Nephron (organoid): ENCODE results near the gene SRGAP3.

Experiments used
- H3K27ac Mint-ChIP-seq, 3 experiments: 2 replicates each; pipeline ENCODE4 v1.8.0; 2020; ENCODE audit warnings: mixed read lengths in 3 of 3, mild to moderate bottlenecking in 2 of 3, moderate library complexity in 1 of 3
- H3K27me3 Mint-ChIP-seq: 2 replicates; pipeline ENCODE4 v1.8.0; 2021; ENCODE audit warnings: low read depth, mild to moderate bottlenecking, moderate library complexity, mixed read lengths
- H3K36me3 Mint-ChIP-seq: 2 replicates; pipeline ENCODE4 v1.8.0; 2020; ENCODE audit warnings: low read depth, mixed read lengths
- H3K4me1 Mint-ChIP-seq: 2 replicates; pipeline ENCODE4 v1.8.0; 2020; ENCODE audit warnings: mixed read lengths
- H3K4me3 Mint-ChIP-seq, 3 experiments: 2 replicates each; pipeline ENCODE4 v1.8.0; 2020; ENCODE audit warnings: mild to moderate bottlenecking in 3 of 3, mixed read lengths in 3 of 3, moderate library complexity in 2 of 3
- H3K9me3 Mint-ChIP-seq: 2 replicates; pipeline ENCODE4 v1.8.0; 2020; ENCODE audit warnings: mixed read lengths
- TF ChIP-seq, protein P1 (sequence below), 3 experiments: fragments of 200-600 bp; sonication (generic); IDR thresholded peaks; one replicate each; pipeline ENCODE4 v1.5.0; 2021; ENCODE audit warnings: antibody characterized with exemption in 3 of 3; ENCODE audit not compliant: unreplicated experiment in 3 of 3

SRGAP3 gene

DNA sequence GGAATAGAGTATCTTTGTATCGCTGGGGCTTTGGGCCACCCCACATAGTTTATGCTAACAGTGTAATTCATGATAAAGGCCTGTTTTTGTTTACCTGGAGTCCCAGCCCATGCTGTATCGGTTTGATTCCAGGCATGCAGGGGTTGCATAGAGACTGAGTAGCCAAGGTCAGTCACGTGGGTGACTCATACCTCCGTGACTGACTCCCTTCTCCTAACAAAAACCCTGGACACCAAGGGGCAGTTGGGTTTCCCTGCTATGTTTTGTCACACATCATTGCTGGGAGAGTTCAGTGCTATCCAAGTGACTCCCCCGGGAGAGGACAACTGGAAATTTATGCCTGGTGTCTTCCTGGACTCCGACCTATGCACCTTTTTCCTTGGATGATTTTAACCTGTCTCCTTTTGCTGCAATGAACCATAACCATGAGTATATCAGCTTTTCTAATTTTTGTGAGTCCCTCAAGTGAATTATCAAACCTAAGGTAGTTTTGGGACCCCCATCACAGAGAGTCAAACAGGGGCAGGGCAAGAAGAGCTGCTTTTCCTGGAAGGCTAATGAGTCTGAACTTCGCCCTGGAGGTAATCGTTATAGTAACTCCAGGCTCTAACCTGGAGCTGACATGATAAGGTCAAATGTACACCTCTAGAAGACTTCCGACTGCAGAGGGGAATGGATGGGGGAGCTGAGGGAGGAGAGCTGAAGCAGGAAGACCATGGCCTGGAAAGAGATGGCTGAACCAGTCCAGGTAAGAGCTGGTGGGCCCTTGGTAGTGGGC, 57.0 kb downstream of the SRGAP3 start:
- no peak overlapping the region for H3K4me3 Mint-ChIP-seq
- TF ChIP-seq, protein P1, sequence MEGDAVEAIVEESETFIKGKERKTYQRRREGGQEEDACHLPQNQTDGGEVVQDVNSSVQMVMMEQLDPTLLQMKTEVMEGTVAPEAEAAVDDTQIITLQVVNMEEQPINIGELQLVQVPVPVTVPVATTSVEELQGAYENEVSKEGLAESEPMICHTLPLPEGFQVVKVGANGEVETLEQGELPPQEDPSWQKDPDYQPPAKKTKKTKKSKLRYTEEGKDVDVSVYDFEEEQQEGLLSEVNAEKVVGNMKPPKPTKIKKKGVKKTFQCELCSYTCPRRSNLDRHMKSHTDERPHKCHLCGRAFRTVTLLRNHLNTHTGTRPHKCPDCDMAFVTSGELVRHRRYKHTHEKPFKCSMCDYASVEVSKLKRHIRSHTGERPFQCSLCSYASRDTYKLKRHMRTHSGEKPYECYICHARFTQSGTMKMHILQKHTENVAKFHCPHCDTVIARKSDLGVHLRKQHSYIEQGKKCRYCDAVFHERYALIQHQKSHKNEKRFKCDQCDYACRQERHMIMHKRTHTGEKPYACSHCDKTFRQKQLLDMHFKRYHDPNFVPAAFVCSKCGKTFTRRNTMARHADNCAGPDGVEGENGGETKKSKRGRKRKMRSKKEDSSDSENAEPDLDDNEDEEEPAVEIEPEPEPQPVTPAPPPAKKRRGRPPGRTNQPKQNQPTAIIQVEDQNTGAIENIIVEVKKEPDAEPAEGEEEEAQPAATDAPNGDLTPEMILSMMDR (IDR thresholded peaks at IDR 0.05; ENCODE audit: unreplicated experiment in 3 of 3) = no peak
- H3K36me3 Mint-ChIP-seq = peaks cover 7% of the 10 kb centered on the region
- no peaks in the 10 kb centered on the region for H3K9me3 Mint-ChIP-seq
- H3K27ac Mint-ChIP-seq = peak overlapping the region in 1 of 3 experiments; percentile 6
- peaks cover 4% of the 10 kb centered on the region for H3K27me3 Mint-ChIP-seq
- peaks cover 40% of the 10 kb centered on the region for H3K4me1 Mint-ChIP-seq

- no peaks in the 10 kb centered on the region for H3K27me3 Mint-ChIP-seq
- peaks cover 7% of the 10 kb centered on the region for H3K36me3 Mint-ChIP-seq
- TF ChIP-seq, protein P1 (IDR thresholded peaks at IDR 0.05; ENCODE audit: unreplicated experiment in 3 of 3) = no peak
- no peaks in the 10 kb centered on the region for H3K9me3 Mint-ChIP-seq
- no peak overlapping the region for H3K4me3 Mint-ChIP-seq
- H3K4me1 Mint-ChIP-seq = peaks cover 42% of the 10 kb centered on the region
- no peak overlapping the region for H3K27ac Mint-ChIP-seq
These were observed 59.2 kb downstream of the SRGAP3 start for GRCh38 chr3:9190276-9190675.

- Mint-ChIP-seq H3K4me3 (no peak overlapping the region), H3K36me3 (peaks cover 7% of the 10 kb centered on the region), H3K4me1 (peaks cover 50% of the 10 kb centered on the region), H3K27ac (no peak overlapping the region), H3K9me3 (no peaks in the 10 kb centered on the region), H3K27me3 (no peaks in the 10 kb centered on the region)
- TF ChIP-seq, protein P1 (IDR thresholded peaks at IDR 0.05; ENCODE audit: unreplicated experiment in 3 of 3) = no peak
These were observed 60.9 kb downstream of the SRGAP3 start for GRCh38 chr3:9188583-9188982.

DNA sequence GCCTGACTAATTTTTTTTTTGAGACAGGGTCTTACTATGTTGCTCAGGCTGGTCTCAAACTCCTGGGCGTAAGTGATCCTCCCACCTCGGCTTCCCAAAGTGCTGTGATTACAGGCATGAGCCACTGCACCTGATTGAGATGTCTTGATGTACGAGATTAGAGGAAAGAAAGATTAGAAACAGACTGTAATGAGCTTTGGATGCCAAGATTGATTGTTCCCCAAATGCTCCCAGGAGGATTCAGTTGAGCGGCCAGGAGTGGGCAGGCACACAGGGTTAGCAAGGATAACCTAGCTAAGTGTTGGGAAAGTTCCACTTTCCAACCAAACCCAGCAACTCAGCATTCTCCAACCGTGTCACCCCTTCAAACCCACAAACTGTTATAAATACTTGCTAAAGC, 63.7 kb downstream of the SRGAP3 start:
- TF ChIP-seq, protein P1 (IDR thresholded peaks at IDR 0.05; ENCODE audit: unreplicated experiment in 3 of 3) = no peak
- Mint-ChIP-seq H3K4me3 (peak overlapping the region in 1 of 3 experiments; percentile 29), H3K9me3 (no peaks in the 10 kb centered on the region), H3K36me3 (no peaks in the 10 kb centered on the region), H3K27ac (peak overlapping the region; percentile 65 to 96 (median 87)), H3K4me1 (peaks cover 65% of the 10 kb centered on the region), H3K27me3 (no peaks in the 10 kb centered on the region)

DNA sequence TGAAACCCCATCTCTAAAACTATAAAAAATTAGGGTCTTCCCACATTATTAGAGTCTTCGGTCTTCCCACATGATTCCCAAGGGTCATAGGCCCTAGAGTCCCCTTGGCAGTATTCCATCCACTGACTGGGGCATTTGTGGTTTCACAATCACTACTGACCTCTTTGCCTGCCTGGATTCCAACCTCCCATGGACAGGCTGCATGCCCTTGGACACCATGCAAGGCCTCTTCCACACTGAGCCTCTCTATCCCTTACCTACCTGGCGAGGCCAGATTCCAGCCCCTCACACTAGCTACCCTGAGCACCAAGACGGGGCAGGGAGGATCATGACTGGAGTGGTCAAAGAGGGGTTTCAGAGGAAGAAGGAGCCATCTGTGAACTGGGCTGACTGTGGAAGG, 64.4 kb downstream of the SRGAP3 start:
- H3K27ac Mint-ChIP-seq = peak overlapping the region; percentile 65 to 96 (median 87)
- H3K27me3 Mint-ChIP-seq = no peaks in the 10 kb centered on the region
- TF ChIP-seq, protein P1 (IDR thresholded peaks at IDR 0.05; ENCODE audit: unreplicated experiment in 3 of 3) = no peak
- no peaks in the 10 kb centered on the region for H3K9me3 Mint-ChIP-seq
- H3K4me1 Mint-ChIP-seq = peaks cover 69% of the 10 kb centered on the region
- no peak overlapping the region for H3K4me3 Mint-ChIP-seq
- no peaks in the 10 kb centered on the region for H3K36me3 Mint-ChIP-seq

- H3K36me3 Mint-ChIP-seq = no peaks in the 10 kb centered on the region
- peak overlapping the region; percentile 87 to 96 (median 89) for H3K27ac Mint-ChIP-seq
- H3K4me1 Mint-ChIP-seq = peaks cover 73% of the 10 kb centered on the region
- TF ChIP-seq, protein P1 (IDR thresholded peaks at IDR 0.05; ENCODE audit: unreplicated experiment in 3 of 3) = no peak
- peak overlapping the region in 1 of 3 experiments; percentile 54 for H3K4me3 Mint-ChIP-seq
- H3K27me3 Mint-ChIP-seq = no peaks in the 10 kb centered on the region
- H3K9me3 Mint-ChIP-seq = no peaks in the 10 kb centered on the region
These were observed 65.0 kb downstream of the SRGAP3 start for GRCh38 chr3:9184461-9184835.
